ENCODE results near the gene ZNF850.

- TF ChIP-seq CTCF (conservative IDR thresholded peaks at IDR 0.05) (no peak), EZH2 (IDR thresholded peaks at IDR 0.05; ENCODE audit: low read depth) (no peak)
Observed at GRCh38 chr19:36709423-36709822, 63.2 kb downstream of the ZNF850 start.
